Fibroblast of skin of left quadriceps (primary cell): Measurements from ENCODE around the gene NTNG1.

Experiments used
- DNase-seq, 2 experiments: peaks; one replicate each; pipeline ENCODE4 v3.0.0-alpha.2; 2013; ENCODE audit warnings: low read depth in 2 of 2

The NTNG1 gene

DNA sequence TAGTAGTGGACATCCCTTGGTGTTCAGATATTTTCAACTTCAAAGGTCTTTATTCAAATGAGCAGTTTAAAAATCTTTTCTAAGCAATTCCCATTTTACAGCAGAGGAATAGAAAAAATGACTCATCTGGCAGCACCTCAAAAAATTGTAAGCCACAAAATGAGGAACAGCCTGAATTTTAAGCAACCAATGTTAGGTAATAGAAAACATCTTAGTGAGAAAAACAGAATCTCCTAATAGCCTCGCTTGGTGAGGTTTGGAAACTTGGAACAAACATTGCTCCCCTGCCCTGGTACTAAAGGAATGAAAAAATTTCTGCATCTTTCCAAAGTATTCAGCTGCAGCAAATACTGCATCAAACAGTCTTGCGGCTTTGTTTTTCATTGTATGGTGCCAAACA, 264.4 kb downstream of the NTNG1 start:
- DNase-seq: peak; percentile 76 to 81

DNA sequence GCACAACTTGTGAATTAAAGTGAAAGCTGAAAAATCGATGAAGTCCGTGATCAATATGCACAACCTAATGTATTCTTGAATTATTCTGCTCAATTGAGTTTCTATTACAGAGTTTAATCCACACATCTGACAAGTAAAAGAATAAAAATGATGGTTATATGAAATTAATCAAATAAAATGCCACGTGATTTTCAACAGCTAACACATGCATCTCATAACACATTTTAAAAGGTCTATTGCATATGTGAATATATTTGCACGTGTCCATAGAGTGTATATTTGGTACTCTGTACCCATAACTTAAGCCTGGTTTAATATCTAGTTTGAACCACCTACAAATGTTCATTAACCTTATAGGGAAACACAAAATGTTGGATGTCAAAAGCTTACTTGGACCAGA, 266.2 kb downstream of the NTNG1 start:
- no peak for DNase-seq

DNA sequence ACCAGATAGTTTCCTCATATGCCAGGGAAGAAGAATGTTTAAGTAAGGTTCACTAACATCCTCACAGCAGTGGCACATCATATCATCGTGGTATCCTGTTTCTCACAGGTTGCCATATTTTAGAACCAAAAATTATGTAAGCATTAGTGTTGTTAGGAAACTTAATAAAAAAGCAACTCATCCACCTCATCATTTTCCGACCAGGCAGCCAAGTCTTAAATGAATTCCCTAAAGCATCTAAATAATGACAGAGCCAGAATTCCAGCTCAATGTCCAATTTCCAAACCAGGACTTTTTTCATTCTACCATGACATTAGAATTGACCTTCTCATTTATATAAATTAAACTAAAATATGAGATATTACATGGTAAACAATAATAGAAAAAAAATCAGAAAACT, 272.7 kb downstream of the NTNG1 start:
- no peak for DNase-seq

GRCh38 chr1:107413951-107414350, 273.1 kb downstream of the NTNG1 start:
- DNase-seq: no peak

DNA sequence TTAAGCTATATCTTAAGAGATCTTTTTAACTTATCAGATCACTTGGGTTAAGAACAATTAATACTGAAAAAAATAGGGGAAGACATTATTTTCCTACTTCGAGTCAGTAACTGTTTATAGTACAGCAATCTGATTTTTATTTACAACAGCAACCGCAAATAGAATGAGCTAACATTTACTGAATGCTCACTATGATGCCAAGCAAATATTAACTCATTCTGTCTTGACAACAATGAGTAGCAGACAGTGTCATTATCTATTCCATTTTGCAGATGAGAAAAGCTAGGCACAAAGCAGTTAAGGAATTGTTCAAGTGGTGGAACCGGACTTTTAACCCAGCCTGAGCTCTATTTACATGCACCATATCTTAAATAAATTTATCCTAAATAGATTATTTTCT, 273.7 kb downstream of the NTNG1 start:
- DNase-seq: no peak

GRCh38 chr1:107415241-107415640, 274.4 kb downstream of the NTNG1 start:
- no peak for DNase-seq

GRCh38 chr1:107419003-107419402, 278.2 kb downstream of the NTNG1 start:
- DNase-seq: no peak

DNA sequence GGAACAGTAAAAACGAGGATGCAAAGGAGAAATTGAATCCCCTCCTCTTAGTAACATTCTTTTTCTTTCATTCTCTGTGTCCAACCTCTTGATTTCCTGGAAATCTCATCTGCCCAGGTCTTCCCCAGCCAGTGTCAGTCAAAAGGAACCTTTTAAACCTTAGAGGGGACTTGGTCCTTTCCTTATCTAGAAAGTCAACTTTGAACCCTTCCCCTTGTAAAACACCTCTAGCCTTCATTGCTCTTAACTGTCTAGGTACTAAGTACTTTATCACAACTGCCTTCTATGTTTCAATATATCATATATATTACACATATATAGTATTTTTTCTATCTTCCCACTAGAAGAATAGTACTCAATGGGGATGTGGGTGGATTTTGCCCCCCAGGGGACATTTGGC, 282.1 kb downstream of the NTNG1 start:
- no peak for DNase-seq

- DNase-seq: no peak
These were observed 289.8 kb downstream of the NTNG1 start for GRCh38 chr1:107430540-107431228.

GRCh38 chr1:107432108-107432507, 291.3 kb downstream of the NTNG1 start:
- DNase-seq: no peak

- no peak for DNase-seq
These were observed 292.2 kb downstream of the NTNG1 start for GRCh38 chr1:107433068-107433467.

GRCh38 chr1:107433635-107434360, 293.0 kb downstream of the NTNG1 start:
- no peak for DNase-seq

DNA sequence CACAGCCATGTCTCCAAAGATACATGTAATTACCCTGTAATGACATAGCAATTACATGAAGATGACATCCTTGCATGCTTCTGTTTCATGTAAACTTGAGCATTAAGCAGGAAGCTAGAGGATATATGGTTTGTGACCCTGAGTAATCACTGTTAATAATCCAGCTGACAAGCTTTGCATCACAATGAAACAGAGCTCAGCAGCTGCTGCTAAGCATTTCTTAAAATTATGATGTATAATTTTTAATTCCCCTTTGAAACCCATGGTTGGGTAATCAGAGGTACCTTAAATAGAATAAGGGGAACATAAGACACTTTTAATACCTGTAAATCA, 293.5 kb downstream of the NTNG1 start:
- DNase-seq: no peak

DNA sequence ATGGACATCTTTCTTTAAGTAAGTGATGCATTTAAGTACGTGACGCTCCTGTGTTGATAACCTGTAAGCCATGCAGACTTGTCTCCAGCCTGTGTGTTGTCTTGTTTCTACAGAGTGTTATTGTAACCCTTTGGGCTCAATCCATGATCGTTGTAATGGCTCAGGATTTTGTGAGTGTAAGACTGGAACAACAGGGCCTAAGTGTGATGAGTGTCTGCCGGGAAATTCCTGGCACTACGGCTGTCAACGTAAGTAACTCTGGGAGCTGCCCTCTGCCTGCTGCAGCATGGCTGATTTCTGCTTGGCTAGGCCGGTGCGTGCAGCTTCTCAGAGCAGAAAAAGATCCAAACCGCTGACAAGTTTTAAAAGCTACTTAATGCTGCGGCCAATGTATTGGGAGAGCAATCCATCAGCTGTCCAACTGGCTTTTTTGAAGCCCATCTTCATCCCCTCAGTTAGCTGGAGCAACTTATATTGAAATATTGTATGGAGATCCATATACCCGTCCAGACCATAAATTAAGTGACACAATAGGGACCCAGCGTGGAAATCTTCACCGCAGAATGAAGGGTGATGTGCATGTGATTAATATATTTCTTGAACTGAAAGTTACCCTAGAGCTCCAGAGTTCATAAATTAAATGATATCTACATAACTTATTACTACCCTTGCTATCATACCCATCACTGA, 295.9 kb downstream of the NTNG1 start:
- no peak for DNase-seq

GRCh38 chr1:107439567-107439966, 298.7 kb downstream of the NTNG1 start:
- no peak for DNase-seq

DNA sequence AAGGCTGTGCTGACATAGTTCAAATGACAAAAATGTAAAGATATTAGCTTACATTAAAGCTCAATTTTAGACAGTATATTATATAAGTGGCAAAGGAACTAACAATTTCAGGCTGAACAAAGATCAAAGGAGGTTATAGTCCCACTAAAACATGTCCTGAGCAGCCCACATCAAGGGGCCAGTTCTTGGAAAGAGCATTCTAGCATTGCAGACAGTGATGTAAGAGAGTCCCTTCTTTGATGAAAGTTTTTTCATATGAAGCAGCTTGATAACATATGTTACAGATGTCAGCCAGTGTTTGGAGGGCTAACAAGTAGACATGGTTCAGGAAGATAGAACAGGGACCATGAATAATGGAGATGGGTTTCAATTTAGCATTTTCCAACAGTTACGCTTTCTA, 301.7 kb downstream of the NTNG1 start:
- no peak for DNase-seq

DNA sequence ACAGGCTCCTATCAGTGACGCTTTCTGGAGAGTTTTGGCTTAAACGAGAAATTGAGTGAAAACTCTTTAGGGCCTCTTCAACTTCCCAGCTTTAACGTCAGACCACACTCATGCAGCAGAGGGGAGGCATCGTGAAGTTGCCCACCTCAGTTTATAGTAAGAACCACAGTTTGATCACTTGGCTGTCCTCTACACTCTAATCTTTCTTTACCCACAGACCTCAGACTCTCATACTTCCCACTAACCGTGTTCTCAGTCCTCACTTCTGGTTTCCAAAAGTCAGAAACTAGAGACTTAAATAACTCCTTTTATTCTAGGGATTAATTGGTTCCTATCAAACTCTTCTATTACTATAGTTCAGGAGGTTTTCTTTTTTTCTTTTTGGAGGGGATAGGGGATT, 302.2 kb downstream of the NTNG1 start:
- no peak for DNase-seq

DNA sequence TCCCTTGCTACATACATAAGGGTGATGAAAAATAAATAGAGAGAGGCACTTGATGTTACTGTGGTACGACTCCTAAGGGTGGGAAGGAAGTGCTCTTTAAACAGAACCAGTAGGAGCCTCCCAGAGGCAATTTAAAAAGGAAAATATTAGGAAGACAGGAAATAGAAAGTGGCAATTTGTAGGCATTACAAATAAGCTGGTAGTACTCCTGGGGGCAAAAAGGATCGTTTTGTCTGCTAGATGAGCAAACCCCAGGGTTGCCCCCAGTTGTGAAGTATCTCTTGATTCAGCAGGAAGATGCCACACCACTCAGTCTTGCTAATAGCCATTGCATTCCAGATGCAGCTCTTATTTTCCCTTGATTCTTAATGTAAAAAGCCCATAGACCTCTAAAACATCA, 303.0 kb downstream of the NTNG1 start:
- no peak for DNase-seq

DNA sequence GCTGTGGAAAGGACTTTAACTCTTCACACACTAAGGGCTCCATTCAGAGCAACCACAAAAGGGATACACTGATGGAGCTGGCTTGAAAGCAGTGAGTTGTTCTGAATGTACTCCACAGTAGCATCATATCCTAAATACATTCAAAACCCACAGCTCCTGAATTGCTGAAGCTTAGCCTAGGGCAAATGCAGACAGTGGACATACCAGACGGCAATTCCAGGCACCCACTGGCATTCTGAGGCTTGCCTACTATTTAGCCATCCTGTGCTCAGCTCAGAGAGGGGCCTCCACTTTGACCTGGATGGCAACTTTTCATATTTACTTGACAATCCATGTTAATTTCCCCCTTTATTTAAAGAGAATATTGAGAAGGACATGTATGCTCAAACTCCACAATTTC, 303.5 kb downstream of the NTNG1 start:
- DNase-seq: no peak

DNA sequence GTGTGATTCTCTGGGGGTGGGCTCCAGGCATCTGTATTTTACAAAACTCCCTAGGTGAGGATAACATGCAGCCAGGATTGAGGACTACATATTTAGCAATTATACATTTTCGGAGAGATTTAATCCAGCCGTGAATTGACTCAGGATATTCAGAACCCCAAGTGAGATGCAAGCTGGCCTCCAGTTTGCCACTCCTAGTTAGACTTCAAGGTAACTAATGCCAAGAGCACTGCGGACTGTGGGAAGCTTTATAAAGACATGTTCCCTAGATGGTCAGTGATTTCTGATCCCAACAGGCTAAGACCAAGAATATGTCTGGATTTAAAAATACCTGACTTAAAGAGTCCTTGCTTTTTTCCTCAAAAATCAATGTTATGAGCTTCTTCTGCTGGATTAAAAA, 308.5 kb downstream of the NTNG1 start:
- DNase-seq: no peak

- DNase-seq: no peak
These were observed 310.2 kb downstream of the NTNG1 start for GRCh38 chr1:107450899-107451664.

- DNase-seq: no peak
These were observed 310.9 kb downstream of the NTNG1 start for GRCh38 chr1:107451715-107452114.
